ENCODE measurements around the gene CLEC16A.
A peak's percentile ranks its signal among the peaks of the same experiment; 100 is the strongest.

Gene CLEC16A

DNA sequence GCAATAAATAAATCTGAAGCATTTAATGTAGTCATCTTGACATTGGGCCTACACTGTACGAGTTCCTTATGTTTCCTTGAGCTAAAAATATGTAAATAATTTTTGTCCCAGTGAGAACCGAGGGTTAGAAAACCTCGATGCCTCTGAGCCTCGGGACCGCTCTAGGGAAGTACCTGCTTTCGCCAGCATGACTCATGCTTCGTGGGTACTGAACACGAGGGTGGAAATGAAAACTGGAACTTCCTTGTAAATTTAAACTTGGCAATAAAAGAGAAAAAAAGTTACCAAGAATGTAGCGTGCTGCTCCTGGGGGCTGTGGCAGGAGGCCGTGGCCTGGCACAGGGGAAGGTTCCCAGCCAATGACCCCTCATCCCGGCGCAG is 237.5 kb downstream of the CLEC16A start:
- in situ Hi-C loops (cut with MboI; ENCODE audit: low pct_unique_long_range_greater_than_20kb, low sequenced_read_pairs), result no loop called here
- peak; percentile 45 for DNase-seq

DNA sequence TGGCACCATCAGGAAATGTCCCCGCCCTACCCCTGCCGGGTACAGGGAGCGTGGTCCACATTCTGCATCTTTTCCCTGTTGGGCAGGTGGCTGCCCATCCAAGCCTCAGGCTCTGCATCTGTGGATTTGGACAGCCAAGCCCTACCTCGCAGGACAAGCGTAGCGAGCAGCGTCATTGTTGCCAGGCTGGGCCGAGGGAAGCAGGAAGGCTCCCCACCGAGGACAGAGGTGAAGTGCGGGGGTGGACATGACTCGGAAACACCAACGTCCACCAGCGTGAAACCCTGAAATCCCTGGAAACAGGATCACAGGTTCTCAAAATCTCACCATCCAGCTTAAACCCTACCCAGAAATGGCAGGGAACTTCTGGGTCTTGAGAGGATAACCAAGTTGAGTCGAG is 238.0 kb downstream of the CLEC16A start:
- no peak for DNase-seq
- in situ Hi-C loops (cut with MboI; ENCODE audit: low pct_unique_long_range_greater_than_20kb, low sequenced_read_pairs), result no loop called here

DNA sequence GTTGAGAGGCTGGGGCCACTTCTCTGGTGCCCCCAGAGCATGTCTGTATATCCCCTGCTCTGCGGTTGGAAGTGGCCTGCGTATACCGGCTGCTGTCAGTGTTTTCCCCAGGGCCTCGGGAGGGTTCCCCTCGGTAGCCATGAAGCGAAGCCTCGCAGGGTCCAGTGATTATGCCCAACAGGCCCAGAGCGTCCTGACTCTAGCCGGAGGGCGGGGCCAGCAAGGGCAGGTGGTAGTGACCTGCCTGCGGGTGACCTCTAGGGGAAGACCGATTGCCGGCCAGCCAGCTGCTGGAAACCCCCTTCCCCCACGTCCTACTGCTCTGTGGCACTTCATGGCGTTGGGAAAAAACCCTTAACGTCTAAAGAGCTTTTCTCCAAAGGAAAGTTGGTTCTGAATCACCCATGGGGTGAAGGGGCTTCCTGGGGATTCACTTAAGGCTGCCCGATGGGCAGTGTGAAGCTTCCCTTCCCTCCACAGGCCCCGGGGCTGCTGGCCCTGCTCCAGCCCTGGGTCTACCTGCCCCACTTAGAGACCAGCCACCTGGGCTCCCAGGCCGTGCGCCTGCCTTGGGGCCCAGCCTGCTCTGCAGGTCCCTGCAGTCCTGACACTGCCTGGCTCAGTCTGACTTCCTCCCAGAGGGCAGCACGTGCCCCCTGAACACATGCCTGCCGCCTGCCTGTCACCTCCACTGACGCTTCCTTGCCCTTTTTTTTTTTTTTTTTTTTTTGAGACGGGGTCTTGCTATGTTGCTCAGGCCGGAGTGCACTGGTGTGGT is 238.9 kb downstream of the CLEC16A start:
- in situ Hi-C loops (cut with MboI; ENCODE audit: low pct_unique_long_range_greater_than_20kb, low sequenced_read_pairs), result no loop called here
- no peak for DNase-seq

DNA sequence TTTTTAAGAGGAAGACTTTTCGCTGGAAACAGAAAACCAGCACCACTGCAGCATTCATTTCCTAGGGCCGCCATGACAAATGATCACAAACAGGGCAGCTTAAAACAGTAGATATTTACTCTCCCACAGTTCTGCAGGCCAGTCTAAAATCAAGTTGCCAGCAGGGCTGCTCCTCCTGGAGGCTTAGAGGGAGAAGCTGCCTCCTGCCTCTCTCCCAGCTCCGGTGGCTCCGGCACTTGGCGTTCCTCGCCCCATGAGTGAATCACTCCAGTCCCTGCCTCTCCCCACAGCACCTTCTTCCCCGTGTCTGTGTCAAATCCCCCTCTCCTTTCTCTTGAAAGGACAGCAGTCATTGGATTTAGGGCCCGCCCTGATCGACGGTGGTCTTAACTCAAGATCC is 239.6 kb downstream of the CLEC16A start:
- no peak for DNase-seq
- in situ Hi-C loops (cut with MboI; ENCODE audit: low pct_unique_long_range_greater_than_20kb, low sequenced_read_pairs), result no loop called here

DNA sequence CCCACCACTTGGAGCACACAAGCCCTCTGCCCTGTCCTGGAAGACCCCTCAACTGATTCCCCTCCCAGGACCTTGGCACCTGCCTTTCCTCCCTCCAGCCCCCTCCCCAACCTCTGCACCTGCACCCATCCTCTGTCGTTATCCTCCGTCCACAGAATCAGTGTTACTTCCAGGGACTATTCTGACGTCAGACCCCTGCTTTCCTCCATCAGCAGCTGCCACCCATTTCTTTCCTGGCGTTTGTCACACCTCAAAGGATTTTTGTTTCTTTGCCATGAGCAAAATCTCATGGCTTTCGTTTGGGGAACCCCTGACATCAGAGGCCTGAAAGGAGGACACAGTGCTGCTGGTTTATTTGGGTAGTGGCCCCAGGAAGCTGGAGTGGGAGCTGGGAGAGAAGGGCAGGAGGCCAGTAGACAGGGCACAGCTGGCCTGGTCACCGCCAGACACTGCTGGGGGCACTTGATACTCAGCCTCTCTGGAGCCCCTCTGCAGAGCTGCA is 243.2 kb downstream of the CLEC16A start:
- in situ Hi-C loops (cut with MboI; ENCODE audit: low pct_unique_long_range_greater_than_20kb, low sequenced_read_pairs), result no loop called here
- DNase-seq, result no peak

DNA sequence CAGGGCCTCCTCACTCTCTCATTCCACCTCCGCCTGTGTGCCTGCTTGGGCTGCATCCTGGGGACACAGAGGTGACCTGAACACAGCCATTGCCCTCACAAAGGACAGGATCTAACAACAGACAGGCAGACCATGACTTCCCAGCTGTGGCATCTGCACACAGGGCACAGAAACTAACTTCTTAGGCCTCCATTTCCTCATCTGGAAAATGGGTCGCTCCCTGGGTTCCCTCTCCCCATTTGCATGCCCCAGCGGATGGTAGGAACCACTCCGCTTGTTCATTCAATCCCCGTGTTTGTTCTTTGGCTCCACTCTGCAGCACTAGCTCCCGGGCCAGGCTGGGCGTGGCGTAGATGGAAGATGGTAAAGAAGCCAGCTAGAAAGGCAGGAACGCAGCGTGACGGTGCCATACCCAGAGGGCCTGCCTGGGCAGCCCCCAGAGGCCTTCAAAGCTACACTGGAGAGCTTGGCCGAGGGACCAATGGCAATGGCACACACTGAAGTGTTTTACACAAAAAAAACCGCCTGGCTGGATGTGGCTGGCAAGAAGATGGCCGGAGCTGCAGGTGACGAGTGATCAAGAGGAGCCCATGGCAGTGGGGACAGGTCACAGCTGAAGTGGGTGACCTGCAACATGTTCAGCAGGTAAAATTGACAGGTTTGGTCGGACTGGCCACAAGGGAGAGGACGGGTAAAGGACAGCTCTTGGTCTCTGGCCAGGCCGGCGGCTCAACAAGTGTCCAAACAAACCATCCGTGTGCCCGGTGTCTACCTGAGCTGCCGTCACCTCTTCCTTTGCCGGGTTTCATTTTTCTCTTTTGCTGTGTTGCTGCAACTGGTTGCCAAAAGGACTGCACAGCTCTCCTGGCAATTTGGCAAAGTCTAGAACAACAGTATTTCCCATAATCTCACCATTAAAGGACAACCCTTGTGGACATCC is 244.7 kb downstream of the CLEC16A start:
- in situ Hi-C loops (cut with MboI; ENCODE audit: low pct_unique_long_range_greater_than_20kb, low sequenced_read_pairs), result no loop called here
- no peak for DNase-seq

DNA sequence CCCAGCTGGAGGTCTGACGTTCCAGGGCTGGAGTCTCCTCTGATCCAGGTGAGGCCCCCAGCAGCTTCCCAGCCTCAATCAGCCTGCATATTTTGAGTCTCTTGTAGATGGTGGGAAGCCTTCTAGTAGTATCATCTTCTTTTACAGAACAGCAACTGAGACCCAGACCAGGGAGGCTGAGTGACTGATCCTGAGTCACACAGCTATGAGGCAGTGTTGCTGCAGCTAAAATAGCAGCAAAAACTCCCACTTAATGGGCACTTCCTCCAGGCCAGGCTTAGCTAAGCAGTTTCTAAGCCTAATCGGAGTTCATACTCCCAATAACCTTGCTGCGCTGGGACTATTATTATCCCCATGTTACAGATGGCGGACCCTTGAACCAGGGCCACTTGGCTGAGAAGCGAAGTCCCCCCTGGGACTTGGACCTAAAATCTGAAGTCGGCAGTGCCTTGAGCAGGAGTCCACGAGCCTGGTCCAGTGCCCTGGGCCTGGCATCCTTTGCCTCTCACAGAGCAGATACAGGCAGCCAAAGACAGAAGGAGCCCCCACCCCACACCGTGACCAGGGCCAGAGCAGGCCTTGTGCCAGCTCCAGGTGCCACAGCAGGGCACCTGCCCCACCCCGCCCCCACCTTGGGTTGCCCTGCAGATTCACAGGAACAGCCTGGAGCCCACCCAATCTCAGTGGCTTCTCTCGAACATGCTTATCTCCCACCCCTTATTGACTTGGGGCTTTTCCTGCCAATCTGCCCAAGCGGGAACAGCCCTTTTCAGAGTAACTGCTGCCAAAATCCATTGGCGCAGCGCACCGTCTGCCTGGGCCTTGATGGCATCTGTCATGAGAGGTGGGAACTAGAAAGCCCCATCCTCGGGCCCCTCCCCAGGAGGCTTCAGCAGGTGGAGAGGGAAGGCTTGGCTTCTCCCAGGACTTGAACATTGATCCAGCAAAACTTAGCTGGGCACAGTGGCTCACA is 246.5 kb downstream of the CLEC16A start:
- DNase-seq, result no peak
- in situ Hi-C loops (cut with MboI; ENCODE audit: low pct_unique_long_range_greater_than_20kb, low sequenced_read_pairs), result no loop called here

DNA sequence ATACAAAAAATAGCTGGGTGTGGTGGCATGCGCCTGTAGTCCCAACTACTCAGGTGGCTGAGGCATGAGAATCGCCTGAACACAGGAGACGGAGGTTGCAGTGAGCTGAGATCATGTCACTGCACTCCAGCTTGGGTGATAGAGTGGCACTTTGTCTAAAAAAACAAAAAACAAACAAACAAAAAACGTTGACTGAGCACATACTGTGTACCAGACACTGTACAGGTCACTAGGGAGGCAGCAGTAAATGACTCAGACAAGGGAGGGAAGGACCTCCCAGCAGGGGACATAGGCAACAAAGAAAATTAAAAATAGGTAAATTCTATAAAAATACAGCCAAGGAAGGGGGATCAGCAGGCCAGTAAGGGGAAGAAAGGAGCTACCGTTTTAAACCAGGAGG is 247.3 kb downstream of the CLEC16A start:
- in situ Hi-C loops (cut with MboI; ENCODE audit: low pct_unique_long_range_greater_than_20kb, low sequenced_read_pairs), result no loop called here
- DNase-seq, result no peak

DNA sequence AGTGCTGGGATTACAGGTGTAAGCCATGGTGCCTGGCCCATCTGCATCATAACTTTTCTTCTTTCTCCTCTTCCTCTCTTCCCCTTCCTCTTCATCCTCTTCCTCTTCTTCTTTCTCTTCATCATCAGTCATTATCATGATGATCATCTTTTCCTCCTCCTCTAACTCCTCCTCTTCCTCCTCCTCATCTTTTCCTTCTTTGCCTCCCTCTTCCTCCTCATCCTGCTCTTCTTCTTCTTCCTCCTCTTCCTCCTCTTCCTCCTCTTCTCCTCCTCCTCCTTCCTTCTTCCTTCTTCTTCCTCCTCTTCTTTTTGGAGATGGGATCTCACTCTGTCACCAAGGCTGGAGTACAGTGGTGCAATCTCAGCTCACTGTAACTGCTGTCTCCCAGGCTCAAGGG is 249.1 kb downstream of the CLEC16A start:
- DNase-seq, result no peak
- in situ Hi-C loops (cut with MboI; ENCODE audit: low pct_unique_long_range_greater_than_20kb, low sequenced_read_pairs), result no loop called here

DNA sequence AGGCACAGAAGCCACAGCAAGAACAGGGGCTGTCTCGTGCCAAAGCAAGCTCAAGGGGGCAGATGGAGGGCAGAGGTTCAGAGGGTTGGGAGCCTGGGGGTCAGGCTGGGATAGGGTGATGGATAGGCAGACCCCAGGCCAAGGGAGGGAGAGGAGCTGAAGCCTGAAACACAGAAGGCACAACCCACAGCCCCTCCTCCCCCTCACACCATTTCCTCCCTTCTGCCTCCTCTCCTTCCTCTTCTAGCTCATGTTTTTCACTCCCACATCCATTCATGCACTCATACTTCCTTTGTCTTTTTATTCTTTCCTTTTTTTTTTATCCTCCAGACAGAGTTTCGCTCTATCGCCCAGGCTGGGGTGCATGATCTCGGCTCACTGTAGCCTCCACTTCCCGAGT is 250.5 kb downstream of the CLEC16A start:
- in situ Hi-C loops (cut with MboI; ENCODE audit: low pct_unique_long_range_greater_than_20kb, low sequenced_read_pairs), result no loop called here
- DNase-seq, result peak; percentile 83

DNA sequence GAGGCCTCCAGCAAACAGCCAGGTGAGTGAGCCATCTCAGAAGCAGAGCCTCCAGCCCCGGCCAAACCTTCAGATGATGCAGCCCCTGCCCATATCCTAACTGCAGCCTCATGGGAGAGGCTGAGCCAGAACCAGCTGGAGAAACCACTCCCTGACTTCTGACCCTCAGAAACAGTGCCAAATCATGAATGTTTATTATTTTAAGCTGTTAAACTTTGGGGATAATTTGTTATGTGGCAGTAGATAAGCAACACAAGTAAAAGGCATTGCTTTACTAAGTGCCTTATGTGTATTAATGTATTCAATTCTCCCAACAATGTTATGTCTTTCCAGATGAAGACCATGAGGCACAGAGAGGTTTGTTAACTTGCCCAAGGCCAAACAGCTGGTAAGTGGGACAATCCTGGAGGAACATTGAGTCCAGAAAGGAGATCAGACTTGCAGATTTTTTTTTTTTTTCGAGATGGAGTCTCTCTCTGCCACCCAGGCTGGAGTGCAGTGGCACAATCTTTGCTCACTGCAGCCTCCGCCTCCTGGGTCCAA is 252.0 kb downstream of the CLEC16A start:
- no peak for DNase-seq
- in situ Hi-C loops (cut with MboI; ENCODE audit: low pct_unique_long_range_greater_than_20kb, low sequenced_read_pairs), result no loop called here

DNA sequence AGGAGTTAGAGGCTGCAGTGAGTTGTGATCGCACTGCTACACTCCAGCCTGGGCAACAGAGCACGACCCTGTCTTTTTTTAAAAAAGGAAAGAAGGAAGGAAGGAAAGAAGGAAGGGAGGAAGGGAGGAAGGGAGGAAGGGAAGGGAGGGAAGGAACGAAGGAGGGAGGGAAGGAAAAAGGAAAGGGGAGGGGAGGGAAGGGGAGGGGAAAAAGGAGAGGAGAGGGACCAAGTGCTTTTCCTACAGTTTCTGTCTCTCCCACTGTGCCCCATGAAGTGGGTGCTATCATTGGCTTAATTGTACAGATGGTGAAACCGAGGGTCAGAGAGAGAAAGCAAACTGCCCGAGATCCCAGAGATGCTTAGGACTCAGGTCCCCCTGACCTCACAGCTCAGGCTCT is 254.0 kb downstream of the CLEC16A start:
- in situ Hi-C loops (cut with MboI; ENCODE audit: low pct_unique_long_range_greater_than_20kb, low sequenced_read_pairs), result no loop called here
- no peak for DNase-seq

DNA sequence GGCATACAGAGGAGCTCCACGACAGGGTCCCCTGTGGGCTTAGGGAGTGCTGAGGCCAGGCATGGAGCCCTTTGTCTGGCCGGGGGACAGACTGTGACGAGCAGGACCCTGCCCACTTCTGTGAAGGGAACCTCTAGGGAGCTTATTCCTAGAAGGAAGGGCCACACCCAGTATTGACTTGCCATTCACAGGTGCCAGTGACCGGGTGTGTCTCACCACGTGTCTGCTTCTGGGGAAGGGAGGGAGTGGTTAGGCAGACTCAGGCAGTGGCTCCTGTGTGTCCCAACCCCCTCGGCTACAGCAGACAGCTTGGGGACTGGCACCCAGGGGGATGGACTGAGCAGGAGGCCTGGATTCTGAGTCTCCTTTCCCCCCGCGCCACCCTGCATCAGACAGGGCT is 254.5 kb downstream of the CLEC16A start:
- DNase-seq, result peak; percentile 31
- in situ Hi-C loops (cut with MboI; ENCODE audit: low pct_unique_long_range_greater_than_20kb, low sequenced_read_pairs), result no loop called here

DNA sequence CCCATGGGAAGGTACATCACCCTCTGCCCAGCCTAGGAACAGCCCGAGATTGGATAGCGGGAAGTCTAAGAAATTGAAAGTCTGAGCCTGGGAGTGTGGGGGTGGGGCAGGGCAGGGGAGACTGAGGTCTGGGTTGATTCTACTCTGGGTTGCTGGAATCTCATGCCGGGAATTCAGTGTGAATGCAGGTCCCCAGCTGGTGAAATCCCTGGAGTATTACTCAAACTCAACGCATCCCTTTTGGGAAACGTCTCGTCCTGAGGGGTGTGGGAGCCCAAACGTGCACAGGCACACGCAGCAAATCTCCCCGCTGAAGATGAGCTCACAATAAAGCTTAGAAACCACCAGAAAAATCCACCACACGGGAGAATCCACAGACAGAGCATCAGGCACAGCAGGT is 256.2 kb downstream of the CLEC16A start:
- in situ Hi-C loops (cut with MboI; ENCODE audit: low pct_unique_long_range_greater_than_20kb, low sequenced_read_pairs), result no loop called here
- no peak for DNase-seq

DNA sequence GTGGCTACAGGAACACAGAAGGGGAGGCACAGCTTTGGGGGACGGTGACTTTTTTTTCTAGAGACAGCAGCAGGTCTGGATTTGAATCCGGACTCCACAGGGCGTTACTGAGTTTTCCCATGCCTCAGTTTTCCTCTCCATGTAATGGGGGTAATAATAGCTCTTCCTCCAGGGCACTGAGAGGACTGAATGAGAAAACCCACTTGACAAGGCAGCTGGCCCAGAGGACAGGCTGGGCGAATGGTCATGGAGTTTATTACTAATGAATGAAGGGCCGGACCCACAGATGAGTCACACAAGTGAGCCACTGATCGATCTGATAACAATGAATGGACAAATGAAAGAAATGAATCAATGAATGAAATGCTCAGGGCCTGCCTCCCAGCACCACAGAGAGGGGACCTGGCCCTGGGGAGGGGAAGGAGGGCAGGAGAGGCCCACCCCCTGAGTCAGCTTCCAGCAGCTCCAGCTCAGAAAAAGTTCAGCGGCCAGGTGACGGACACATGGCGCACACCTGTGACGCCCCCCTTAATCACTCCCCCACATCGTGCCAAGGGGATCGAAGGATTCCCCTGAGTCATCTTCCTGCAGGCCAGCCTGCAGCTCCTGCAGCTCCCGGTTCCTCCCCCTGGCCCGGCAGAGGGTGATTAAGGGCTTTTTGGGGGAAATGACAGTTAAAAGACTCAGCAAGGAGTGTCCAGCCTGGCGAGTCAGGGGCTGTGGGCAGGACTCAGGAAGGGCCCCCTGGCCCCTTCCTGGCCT is 257.3 kb downstream of the CLEC16A start:
- in situ Hi-C loops (cut with MboI; ENCODE audit: low pct_unique_long_range_greater_than_20kb, low sequenced_read_pairs), result no loop called here
- DNase-seq, result peak; percentile 67

DNA sequence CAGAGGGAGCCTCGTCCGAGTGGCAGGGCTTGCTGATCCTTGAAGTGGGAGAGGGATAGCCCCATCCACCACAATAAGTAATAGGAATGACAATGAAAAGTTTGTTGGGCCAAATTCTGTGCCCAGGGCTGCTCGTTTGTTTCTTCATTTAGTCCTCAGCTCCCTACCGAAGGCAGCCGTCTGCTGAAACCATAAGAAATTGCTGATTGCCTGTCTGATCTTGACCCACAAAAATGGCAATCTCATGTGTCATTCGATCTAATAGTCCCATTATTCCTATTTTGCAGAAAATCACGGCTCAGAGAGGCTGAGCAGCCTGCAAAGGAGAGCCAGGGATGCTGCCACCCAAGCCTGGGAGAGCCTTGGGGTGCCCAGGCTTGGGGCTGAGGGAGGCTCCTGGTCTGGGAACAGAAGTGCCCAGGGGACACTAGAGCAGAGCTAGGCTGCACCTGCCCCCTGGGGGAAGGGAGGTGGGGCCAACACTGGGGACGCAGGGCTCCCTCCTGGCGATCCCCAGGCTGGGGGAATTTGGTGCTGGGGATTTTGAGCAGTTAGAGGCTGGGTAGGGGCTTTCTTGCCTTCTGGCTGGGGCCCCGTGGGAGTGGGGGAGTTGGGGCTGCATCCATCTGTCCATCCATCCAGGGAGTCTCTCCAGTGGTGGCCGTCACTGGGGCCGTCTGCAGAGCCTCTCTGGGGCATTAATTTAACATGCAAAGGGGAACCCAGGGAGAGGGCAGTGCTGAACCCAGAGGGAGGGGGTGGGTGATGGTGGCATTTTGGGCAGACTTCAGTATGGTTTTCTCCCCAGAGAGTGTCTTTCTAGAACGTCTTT is 258.1 kb downstream of the CLEC16A start:
- in situ Hi-C loops (cut with MboI; ENCODE audit: low pct_unique_long_range_greater_than_20kb, low sequenced_read_pairs), result no loop called here
- no peak for DNase-seq

DNA sequence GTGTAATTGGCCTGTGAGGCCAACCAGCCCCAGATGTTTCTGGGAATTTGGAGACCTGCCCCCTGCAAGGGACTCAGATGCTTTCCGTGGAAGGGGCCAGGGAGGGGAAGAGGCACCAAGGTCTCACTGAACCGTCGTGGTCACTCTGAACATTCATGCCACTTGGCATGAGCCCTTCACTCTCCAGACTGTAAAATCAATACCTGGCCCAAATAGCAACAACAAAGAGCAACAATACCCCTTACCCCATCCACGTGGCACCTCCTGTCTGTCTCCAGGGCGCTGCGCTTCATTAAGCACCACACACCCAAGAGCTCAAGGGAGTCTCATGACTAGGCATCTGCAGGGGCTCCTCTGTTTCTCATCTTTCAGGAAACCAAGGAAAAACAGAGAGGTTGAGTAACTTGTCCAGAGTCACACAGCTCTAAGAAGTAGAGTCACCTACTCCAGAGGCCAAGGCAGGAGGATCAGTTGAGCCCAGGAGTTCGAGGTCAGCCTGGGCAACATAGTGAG is 258.8 kb downstream of the CLEC16A start:
- in situ Hi-C loops (cut with MboI; ENCODE audit: low pct_unique_long_range_greater_than_20kb, low sequenced_read_pairs), result no loop called here

More for the DNA sequence above, 258.8 kb downstream of the CLEC16A start:
- no peak for DNase-seq

Data from KBM-7 (cell line).